Ishikawa (cell line): Measurements from ENCODE around the gene LRRC19.

ENCODE experiments used
- CEBPB ChIP-seq: IDR thresholded peaks from 2 replicates; pipeline ENCODE4 v1.6.1; 2012
- EGR1 ChIP-seq: IDR thresholded peaks from 2 replicates; pipeline ENCODE4 v1.6.1; 2012
- MAX ChIP-seq: IDR thresholded peaks from 2 replicates; pipeline ENCODE4 v1.6.1; 2012
- REST ChIP-seq: IDR thresholded peaks from 2 replicates; pipeline ENCODE4 v1.6.1; 2012; ENCODE audit warnings: low read depth, mild to moderate bottlenecking
- TEAD4 ChIP-seq: IDR thresholded peaks from 2 replicates; pipeline ENCODE4 v1.6.1; 2012

GRCh38 chr9:27037499-27037898, 32.0 kb upstream of the LRRC19 start:
- no peak for TF ChIP-seq TEAD4
- TF ChIP-seq REST: no peak
- TF ChIP-seq CEBPB: no peak
- no peak for TF ChIP-seq EGR1
- TF ChIP-seq MAX: no peak
